HG03025 (cell line): Measurements from ENCODE around the gene FHOD3.

Source experiments
- ATAC-seq: cut with Tn5 transposase; IDR thresholded peaks from one replicate; pipeline ENCODE4 v1.9.1; 2021; ENCODE audit warnings: mild to moderate bottlenecking, moderate library complexity; ENCODE audit not compliant: unreplicated experiment, low FRiP score

FHOD3 gene

DNA sequence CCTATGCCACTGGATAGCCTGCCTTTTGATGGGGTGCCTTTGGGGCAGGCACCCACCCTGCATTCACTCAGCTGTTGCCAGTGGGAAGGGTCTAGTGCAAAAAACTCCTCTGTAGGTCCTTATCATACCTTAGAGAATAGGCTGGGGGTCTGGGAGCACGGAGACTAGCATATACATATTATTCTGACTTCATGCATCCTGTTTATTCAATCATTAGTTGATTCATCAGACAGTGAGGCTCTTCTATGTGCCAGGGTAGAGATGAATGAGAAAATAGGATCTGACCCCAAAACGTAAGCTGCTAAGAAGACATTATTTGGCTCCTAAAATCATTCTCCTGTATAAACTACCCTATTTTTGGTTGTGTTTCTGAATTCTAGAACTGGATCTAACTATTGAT lies 378.0 kb downstream of the FHOD3 start:
- ATAC-seq = no peak

DNA sequence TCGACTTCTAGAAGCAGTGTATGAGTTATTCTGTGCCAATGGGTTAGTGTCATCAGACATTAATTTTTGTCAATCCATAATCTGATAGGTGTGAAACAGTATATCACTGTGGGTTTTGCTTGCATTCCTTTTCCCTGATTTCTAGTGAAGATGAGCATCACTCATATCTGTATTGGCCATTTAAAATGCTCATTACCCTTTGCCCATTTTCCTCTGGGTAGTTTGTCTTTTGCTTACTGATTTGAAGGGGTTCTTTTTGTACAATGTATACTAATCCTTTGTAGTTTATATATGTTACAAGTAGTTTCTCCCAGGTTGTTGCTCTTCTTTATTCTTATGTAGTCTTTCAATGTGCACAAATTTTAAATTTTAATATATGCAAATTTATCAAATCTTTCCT lies 379.1 kb downstream of the FHOD3 start:
- no peak for ATAC-seq

DNA sequence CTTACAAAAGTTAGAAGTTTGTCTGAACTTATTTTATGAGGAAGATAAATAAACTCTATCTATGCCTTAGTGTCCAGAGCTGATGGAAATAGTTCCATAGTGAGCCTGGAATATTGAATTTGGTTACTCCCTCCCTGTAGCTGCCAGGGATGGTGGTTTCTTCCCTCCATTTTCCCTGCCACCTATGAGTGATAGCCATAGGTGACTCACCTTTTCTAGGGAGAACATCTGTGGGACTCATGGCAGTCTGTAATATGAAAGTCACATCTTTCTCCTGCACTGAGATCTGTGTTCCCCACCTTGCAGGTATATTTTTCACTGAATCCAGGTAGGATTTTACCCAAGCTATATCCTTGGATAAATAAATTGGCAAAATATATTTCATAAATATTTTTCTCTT lies 382.5 kb downstream of the FHOD3 start:
- ATAC-seq = no peak

DNA sequence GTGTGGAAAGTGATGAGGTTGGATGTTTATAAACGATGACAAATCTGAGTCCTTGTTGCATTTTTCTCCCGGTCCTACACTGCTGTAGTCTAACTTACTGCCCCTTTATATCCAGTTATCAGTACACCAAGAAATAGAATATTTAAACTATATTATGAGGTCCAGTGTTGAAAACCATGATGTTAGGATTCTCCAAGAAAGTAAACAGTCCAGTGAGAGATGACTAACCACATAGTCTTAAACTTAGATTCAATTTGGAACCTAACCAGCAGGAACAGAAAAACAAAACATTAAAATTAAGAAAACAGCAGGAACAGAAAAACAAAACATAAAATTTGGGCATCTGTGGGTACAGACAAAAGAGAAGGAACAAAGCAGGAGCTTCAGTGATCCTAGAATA lies 388.1 kb downstream of the FHOD3 start:
- no peak for ATAC-seq

DNA sequence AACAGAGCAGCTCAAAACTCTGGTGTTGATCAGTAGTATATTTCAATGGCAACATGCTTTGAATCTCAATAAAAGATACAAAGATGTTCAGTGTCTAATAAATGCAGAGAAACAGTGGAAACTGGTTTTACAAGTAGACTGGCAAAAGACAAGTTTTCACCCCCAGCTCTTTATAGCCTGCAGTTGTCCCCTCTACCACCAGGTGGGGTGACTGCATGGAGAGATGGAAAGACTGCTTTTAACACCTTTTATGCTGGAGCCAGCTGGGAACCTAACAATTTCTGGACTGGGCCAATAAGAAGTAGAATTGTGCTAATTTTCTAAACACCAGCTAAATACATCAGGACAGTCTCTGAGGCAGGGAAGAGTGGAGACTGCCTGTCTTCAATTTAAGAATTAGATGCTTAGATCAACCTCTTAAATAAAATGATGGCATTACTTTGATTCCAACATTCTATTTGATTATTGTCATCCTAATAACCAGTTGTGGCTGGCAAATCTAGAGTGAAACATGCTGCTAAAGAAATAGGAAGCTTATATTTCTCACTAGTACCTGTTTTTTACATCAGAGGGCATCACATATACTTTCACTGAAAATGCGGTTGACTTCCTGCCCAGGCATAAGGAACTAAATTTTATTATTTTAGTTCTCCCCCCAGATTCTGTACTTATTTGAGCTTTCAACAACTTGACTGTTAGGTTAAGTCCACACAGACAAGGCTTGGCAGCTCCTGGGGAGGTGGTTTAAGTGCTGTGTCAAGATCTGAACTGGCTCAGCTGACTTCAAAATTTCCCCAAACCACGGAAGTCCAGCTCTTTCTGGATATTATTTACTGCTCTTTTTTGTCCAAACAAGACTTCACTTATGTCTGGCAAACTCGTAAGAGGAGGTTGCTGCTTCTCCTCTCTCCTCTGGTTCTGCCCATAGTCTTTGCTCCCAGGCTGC lies 390.8 kb downstream of the FHOD3 start:
- ATAC-seq = no peak

DNA sequence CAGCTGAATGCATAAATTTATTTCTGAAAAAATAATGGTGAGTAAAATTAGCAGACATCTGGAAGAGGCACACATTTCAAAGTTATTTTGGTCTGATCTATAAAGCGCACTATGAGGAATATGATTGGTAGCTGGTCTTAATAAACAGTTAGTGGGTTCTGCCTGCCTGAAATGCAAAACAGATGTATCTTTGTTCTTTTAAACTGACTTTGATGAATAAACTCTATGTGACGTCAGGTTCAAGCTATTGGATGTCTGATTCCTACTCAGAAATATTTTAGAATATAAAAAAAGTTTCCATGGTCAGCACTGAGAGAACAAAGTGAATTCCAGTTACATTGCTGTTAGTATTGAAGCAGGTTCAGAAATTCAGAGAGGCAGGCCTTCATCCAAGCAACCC lies 394.9 kb downstream of the FHOD3 start:
- no peak for ATAC-seq

DNA sequence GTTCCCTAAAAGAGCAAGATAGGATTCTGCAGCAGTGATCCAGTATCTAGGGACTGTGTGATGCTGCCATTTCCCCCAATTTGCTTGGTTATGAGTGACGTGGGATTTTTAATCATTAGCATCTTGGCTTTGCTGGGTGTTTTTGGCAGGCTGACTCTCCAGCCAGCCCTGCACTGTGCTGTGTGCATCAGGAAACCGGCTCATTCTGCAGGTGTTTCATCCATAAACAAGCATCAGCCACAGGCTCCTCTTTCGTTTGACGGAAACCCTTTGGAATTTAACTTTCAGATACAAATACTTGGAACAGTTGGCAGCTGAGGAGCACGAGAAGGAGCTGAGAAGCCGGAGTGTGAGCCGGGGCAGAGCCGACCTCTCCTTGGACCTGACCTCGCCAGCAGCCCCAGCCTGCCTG lies 395.4 kb downstream of the FHOD3 start:
- ATAC-seq = no peak

DNA sequence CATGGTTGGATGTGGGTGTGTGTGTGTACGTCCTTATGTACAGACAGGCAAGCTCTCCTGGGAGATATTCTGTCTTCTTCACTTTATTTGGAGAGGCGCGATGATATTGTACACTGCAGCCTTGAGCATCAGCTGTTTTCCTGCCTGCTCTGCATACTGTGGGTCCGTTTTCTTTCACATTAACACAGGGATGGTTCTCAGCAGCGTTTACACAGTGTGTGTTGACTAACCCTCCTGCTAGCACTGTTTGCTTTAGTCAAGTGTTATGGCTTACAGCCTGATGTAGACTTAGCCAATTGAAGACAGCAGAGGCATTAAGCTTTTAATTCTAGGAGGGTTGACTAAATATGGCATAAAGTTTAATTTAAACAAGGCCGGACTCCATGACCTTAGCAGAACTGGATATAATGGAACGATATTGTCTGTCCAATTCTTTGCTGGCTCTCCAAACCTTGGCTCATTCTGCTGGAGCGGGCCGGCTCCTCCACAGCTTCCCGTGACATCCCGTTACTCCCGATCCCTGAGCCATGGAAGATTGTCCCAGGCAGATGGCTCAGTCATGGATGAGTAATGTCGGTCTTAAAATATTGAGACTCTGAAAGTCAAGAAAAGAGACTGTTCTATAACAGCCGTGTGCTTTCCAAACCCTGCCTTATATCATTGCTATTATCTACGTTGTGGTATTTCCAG lies 396.6 kb downstream of the FHOD3 start:
- ATAC-seq = no peak

DNA sequence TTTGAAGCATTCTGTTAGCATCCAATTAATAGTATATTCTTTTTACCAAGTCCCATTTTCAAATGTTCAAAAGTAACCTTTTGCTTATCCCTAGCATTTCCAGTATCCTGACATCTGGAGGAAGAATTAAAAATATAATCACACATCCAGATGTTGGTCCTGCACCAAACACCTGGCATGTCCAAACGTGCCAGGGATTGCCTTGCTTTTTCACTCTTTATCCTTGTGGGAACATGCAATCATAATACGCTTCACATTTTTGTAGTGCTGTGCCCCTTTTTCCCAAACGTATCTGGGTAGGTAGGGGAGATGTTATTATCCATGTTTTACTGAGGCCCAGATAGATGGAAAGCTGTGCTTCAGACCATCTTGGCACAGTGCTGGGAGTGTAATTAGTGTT lies 398.3 kb downstream of the FHOD3 start:
- no peak for ATAC-seq

DNA sequence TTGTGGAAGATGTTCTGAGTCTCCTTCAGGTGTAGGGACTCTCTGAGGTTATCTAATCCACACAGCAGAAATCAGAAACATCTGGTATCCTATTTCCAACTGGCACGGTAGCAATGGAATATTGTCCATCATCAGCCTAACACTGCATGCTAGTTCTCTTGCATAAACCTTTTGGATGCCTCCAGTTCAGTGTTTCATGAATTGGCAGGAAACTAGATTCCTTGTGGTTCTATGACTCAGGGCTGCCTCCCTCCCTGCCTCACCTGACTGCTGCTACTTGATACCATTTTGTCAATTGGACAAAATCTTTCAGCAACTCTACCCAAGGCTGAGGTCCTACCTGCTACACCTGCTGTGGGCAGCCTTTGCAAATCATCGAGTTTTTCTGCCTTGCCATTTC lies 400.4 kb downstream of the FHOD3 start:
- ATAC-seq = no peak

DNA sequence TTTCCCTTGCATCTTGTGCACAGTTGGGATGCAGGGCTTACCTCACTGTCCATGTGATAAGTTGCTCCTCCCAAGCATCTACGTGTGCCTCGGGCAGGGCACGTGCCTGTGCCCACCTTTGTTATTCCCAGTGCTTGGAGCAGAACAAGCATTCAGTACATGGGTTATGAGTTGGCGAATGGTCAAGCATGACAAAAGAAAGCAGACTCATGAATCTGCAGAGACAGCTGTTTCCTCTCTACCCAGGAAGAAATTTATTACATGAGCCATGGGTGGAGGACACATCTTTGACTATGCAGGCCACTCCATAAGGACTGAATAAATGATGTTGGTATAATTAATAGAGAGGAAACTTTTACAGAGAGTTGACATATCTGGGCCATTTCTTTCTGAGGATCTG lies 403.4 kb downstream of the FHOD3 start:
- ATAC-seq = no peak

DNA sequence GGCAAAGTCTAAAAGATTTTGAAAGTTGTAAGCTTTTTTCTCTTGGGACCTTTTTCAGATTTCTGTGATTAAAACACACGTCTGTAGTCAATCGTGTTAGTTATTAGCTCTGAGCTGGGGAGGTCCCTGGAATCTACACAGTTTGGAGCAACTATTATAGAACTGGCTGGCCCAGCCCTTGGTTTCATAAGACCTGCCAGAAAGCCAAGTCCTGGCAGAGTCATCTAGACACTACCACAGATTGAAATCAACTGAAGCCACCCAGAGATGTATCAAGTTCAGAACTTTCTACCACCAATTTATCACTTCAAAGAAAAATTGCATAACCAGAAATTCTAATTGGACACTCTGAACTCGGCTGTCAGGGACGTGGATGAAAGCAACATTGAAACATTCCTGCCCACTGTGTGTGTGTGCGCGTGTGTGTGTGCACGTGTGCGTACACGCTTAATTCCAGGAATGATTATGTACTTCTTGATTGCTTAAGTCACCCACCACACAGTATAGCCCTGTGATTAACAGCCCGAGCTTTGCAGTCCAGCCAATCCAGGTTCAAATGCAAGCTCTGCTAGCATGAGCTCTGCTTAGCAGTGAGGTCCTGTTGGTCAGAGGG lies 405.0 kb downstream of the FHOD3 start:
- ATAC-seq = no peak

DNA sequence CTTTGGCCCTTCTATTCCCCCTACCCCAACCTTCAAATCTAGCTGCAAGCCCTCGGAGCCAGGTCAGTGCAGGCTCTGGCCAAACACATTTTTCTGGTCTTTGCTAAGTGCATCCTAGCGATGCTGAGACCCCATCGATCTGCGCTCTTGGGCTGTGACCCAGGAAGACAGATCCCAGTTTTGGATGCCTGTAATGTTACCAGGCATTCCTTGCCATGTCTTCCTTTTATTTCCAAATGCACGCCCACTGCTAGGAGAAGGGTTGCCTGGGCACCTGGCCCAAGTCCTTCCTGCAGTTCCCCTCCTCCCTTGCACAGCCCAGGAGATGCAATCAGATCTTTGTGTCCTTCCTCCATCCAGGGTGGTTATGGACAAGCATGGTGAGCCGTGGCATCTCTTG lies 406.6 kb downstream of the FHOD3 start:
- ATAC-seq = no peak

DNA sequence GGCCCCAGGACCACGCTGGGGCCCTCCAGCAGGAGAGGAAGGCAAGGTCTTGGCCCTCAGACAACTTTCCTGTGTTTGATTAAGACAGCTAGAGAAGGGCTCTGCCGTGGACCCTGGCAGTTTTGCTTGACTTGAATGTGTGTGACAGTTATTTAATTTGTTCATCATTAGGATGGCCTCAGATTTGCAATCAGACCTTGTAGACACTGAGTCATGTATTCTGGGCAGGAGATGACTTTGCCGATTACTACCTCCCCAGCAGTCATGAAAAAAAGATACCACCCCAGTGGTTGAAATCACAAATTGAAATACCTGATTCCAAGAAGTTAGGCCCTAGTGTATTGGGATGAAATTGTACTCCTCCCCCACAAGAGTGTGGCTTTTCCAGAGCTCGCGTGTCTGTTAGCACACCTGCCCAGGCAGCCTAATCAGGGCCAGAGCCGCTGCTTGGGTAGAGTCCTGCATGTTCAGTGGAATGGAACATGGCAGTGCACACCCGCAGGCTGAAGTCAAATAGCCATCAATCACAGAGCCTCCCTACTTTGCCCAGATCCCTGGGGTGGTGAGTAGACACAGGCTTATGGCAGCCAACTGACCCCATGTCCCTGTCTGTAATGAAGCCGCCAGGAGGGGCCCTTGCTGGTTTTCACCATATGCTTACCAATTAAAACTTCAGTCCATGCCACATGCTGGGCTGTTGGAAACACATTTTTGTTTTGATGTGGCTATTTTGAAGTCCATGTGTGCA lies 408.8 kb downstream of the FHOD3 start:
- no peak for ATAC-seq

DNA sequence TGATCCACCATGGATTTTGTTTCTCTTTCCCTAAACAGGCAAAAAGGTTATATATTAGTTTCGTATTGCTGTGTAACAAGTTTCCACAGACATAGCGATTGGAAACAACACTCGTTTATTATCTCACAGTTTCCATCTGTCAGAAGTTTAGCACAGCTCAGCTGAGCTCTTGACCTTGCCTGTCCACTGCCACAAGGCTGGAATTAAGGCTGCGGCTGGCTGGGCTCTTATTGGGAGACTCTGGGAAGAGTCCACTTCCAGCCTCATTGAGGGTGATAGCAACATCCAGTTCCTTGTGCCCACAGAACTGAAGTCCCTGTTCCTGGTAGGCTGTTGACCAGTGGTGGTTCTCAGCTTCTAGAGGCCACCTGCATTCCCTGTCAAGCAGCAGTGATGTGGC lies 410.9 kb downstream of the FHOD3 start:
- ATAC-seq = no peak

DNA sequence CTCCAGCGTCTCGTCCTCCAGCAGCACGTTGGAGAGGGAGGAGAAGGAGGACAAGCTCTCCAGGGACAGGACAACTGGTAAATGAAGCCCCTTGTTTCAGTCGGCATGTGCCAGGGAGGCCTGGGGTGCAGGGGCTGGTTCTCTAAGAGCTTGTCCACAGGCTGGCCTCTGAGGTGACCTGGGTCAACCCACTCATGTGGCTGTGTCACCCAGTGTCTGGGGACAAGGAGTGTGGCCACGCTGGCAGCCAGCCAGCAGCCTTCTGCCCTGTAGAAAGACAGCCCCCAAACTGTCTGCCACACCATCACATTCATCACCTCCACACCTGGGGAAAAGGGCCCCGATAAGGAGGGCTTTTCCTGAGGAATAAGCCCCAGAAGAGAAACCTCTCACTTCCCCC lies 411.8 kb downstream of the FHOD3 start:
- ATAC-seq = no peak

DNA sequence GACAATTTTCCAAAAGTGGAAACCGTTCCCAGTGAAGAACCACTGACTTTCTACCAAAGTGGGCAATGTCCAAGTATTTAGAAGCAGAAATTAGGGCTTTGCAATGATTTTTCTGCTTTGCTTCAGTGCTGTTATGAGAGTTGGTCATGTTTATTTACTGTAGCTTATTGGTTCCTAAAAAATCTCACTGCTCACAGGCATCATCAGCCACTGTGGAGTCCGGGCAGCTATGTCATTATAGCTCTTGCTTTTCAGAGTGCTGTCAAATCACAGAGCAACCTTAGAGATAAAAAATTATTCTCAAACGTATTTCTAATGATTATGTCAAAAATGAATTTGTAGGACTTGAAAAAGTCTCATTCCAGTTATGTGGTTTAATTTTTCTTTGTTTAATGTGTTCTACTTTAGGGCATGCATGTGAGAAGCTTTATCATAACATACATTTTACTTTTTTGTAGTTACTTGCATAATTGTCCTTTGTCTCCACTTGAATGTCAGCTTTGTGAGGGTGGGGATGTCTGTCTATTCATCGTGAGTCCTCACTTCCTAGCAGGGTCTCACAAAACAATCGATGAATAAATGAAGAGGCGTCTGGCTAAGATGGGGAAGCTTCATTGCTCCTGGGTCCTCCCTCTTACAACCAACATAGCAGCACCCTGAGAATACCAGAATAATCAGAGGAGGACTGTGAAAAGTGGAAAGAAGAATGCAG lies 413.7 kb downstream of the FHOD3 start:
- no peak for ATAC-seq

DNA sequence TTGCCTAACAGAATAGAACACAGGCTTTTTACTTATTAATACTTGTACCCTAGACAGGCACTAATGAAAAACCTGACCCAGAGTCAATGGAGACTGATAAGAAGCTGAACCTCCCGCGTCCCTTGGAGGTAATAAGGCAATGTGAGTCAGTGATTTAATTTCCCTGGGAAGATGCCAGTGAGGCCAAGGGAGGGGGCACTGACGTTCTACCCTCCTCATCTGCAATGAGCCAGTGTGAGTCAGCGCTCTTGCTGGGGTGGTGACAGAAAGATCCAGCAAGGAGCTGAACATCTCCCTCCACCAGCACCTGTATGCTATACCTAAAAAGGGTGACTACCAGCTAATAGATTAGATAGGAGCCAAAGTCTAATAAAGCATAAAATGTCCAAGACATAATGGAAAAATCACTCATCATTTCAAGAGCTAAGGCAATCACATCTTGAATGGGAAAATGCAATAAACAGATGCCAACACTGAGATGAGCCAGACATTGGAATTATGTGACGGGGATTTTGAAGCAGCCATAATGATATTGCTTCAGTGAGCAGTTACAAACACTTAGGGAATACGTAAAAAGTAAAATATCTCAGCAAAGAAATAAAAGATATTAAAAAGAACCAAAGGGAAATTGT lies 414.4 kb downstream of the FHOD3 start:
- ATAC-seq = no peak

DNA sequence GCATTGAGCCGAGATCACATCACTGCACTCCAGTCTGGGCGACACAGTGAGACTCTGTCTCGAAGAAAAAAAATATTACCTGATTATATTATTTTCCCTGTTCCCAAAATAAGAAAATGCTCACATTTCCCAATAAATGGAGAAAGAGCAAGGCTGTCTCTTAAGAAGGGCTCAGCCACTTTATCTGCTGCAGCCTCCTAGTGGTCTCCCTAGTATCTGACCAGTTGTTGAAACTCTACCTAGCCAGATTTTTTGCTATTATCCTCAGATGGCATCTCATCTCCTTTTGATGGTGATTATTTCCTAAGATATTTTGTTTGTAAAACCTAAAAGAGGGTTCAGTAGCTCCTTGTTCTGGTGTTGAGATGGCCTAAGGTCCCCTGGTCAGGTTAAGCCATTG lies 417.0 kb downstream of the FHOD3 start:
- ATAC-seq = no peak
